NCI-H526 (cell line): ENCODE results near the gene RIMS3.
A peak's percentile ranks its signal among the peaks of the same experiment; 100 is the strongest.

ENCODE experiments used
- DNase-seq, 2 experiments: peaks; one replicate each; lab custom pipeline; 2025; lab: John Stamatoyannopoulos, UW

RIMS3 gene

GRCh38 chr1:40653851-40654537 is 11.5 kb downstream of the RIMS3 start:
- DNase-seq, result no peak

DNA sequence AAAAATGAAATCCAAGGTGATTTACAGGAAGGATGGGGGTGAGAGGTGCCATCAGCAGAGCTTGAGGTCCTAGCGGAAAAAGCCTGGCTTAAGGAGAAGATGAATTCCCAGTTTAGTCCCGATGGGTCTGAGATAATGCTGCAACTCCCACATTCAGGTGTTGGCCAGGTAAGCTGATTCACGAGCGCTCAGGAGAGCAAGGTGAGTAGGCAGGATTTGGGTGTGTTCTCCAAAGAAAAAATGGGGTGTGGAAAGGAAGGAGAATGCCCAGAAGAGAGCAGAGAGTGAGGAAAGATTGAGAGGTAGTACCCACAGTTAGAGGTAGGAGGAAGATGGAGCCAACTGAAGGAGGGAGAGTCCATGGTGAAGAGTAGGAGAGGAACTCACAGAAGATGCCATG is 12.5 kb downstream of the RIMS3 start:
- DNase-seq, result no peak

DNA sequence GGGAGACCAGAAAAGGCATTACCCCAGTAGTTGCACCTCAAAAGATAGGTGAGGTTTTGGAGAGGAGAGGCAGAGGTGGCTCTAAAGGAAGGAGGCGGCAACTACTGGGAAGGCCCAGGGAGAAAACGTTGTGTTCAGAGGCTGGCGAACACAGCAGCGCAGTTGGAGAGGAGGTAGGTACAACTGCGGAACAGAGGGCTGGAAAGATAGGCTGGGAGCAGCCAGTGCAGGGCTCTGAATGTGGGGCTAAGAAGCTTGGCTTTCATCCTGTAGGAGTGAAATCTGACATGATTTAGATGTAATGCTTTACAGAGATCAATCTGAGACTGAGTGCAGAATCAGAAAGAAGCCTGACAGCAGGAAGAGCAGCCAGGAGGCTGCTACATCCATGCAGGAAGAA is 13.0 kb downstream of the RIMS3 start:
- no peak for DNase-seq

- no peak for DNase-seq
These were observed 14.2 kb downstream of the RIMS3 start for GRCh38 chr1:40651138-40651857.

GRCh38 chr1:40650075-40650474 is 15.4 kb downstream of the RIMS3 start:
- DNase-seq, result peak in 1 of 2 experiments; percentile 36

GRCh38 chr1:40649592-40649930 is 15.9 kb downstream of the RIMS3 start:
- no peak for DNase-seq

DNA sequence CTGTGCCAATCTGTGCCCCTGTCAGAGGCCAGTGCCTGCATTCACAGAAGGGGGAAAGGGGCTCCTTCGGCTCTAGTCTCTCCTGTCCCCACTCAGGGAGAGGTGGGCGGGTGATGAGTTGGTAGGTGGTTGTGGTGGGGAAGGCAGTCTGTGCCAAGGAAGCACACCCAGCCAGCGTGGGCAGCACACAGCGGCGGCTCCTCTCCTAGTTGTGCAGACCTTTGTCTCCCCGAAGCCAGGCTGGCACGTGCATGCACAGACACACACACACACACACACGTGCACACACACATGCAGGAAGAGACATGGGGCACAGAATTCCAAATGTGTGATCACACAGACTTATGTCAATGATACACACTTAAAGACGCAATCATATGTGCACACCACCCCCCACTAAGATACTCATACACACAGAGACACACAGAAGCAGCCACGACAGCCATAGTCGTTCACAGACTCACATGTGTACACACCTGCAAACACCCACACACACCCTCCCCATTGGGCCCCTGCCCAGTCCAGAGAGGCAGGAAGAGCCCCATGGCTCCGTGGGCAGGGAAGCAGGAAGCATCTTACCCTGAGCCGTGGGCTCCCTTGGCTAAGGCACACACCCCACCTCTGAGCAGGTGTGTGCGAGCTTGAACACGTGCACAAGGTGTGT is 16.4 kb downstream of the RIMS3 start:
- no peak for DNase-seq

GRCh38 chr1:40648200-40648599 is 17.3 kb downstream of the RIMS3 start:
- DNase-seq, result no peak

DNA sequence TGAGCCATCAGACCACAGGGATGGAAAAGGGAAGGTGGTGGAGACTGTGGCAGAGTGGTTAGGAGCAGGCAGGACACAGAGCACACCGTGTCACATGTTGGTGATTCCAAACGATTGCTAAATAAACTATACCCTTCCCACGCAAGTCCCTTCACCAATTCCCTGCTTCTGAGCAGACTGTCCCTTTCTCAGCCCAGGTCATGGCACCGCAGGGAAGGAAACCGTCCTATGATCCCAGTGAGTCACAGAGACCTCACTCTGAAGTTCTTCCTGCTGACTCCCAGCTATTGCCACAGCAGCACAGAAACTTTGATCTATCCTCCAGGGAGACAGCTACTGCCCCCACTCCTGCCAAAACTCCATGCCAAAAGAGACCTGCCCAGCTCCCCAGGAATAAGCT is 19.2 kb downstream of the RIMS3 start:
- DNase-seq, result no peak

DNA sequence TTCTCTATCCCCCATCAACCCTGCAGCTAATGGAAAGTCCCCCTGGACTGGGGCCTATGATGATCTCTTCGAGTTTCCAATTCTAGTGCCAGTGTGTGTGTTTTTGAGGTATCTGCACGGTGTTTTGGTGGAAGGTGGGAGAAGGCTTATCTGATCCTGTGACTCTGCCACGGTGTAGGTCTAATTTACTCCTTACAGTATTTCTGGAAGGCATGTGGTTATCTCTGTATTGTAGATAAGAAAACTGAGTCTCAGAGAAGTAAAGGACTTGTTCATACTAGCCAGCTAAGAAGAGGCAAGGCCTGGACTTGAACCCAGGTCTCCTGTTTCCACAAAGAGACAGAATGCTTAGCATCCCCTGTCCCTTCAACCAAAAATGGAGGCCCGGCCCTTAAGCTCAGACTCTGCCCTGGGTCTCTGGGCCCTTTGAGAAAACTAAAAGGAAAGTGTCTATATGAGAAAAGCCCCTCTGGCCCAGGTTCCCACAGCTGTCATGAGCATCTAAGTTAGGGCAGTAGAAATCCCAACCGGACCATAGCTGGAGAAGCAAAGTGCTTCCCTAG is 20.3 kb downstream of the RIMS3 start:
- no peak for DNase-seq

DNA sequence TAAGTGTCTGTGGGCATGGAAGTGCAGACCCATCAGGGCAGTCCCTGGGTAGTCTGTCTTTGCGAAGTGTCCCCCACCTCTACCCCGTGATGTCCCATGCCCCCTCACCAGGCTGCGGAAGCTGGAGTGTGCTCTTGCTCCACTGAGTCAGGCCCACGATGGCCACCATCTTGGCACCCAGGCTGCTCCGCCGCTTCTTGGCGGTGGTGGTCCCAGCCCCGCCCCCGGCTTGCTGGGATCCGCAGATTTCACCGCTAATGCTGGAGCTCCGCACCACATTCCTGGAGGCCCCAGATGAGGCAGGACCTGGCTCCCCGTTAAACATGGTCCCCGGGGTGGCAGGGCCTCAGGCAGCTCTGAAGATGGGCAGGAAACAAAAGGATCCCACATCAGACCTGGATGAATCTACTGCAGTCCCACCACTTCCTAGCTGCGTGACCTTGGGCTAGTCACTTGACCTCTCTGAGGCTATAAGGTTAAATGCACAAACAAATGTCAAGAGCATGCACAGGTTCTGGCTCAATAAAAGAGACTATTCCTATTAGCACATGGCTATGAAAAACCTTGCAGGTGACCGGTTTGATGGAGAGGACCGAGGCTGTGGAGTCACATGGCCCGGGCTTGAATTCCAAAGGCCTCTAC is 23.8 kb downstream of the RIMS3 start:
- DNase-seq, result no peak

GRCh38 chr1:40640314-40641076 is 25.0 kb downstream of the RIMS3 start:
- DNase-seq, result peak; percentile 67 to 68

GRCh38 chr1:40638097-40639036 is 27.1 kb downstream of the RIMS3 start:
- DNase-seq, result no peak

DNA sequence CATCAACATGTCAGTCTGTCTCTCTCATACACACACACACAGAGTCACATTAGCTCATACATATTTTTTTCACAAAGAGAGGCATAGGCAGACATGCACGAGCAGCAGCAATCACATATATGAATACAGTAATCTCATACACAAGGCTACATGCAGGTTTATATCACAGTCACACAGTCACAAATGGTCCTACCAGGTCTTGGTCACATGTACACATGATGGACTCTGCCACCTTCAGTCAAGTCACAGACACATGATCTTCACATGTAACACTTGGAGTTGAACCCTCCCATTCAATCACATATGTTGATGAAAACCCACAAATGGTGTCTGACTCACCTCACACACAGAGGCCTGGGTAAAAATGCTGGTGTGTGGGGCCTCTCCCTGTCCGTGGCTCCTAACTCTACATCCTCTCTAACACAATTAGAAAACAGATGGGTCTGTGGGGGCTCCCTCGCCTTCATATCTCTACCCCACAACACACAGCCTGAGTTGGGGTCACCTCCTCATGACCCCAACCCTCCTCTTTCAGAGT is 27.9 kb downstream of the RIMS3 start:
- DNase-seq, result no peak

GRCh38 chr1:40636777-40637176 is 28.7 kb downstream of the RIMS3 start:
- no peak for DNase-seq

- DNase-seq, result no peak
These were observed 29.6 kb downstream of the RIMS3 start for GRCh38 chr1:40635763-40636500.

- DNase-seq, result no peak
These were observed 30.4 kb downstream of the RIMS3 start for GRCh38 chr1:40634901-40635655.

DNA sequence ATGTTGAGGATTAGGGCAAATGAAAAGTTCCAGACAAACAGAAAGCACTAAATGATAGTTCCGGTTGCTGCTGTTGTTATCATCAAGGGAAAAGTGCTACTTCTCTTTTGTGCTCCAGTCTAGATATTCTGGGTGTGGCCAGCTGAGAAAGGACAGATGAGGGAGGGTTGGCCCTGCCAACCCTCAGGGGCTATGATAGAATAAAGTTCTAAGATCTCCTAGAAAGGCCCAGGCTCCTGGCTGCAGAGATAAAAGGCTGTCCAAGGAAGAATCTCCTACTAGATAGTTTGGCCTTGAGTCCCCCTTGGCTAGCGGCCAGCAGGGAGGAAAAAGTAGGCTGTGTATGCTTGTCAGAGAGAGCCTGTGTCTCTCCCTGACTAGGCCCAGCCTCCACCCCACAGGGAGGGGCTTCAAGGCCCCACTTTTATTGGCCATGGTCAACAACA is 31.5 kb downstream of the RIMS3 start:
- no peak for DNase-seq

DNA sequence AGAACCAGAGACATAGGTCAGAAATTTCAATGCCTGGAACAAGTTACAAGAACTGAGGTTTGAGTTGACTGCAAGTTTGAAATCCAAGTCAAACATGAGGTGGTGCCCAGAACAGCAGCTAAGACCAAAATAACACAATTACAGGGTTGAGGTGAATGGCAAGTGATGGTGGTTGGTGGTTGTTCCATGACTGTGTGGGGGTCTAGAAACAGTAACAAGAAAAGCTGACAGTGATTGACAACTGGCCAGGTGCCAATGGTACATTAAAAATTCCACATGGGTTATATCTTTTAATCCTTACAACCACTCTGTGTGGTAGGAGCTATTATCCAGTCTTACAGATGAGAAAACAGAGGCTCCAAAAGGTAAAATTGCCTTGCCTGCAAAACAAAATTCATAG is 32.0 kb downstream of the RIMS3 start:
- DNase-seq, result no peak
